H1 (cell line): ENCODE results near the gene OPN1SW. TPM values are rescaled to one million over a fixed set of nuclear protein-coding genes. Genes with fewer than 3 reads are reported as not detected.

Experiments used
- CTBP2 ChIP-seq: IDR thresholded peaks from 2 replicates; pipeline ENCODE4 v1.7.0; 2011; ENCODE audit warnings: borderline replicate concordance, mild to moderate bottlenecking, moderate library complexity, mixed read lengths, low read length; ENCODE audit not compliant: insufficient read depth, insufficient read length
- HDAC2 ChIP-seq, 2 experiments: fragments of 300-600 bp in 1 of 2; sonication (generic) in 1 of 2; IDR thresholded peaks; 2 replicates each; pipeline ENCODE4 v1.6.1; 2011 to 2012; ENCODE audit warnings: low read depth in 2 of 2, low read length in 2 of 2, mild to moderate bottlenecking in 2 of 2, moderate library complexity in 2 of 2, borderline replicate concordance in 1 of 2, inconsistent platforms in 1 of 2
- SIN3A ChIP-seq, 2 experiments: IDR thresholded peaks in 1 of 2; conservative IDR thresholded peaks in 1 of 2; 2 replicates each; pipeline ENCODE4 v1.6.1; 2011 to 2012; ENCODE audit warnings: low read length in 2 of 2, improper control_type of control experiment in 1 of 2, low read depth in 1 of 2, mild to moderate bottlenecking in 1 of 2
- SRF ChIP-seq: IDR thresholded peaks from 2 replicates; pipeline ENCODE4 v1.6.1; 2011; ENCODE audit warnings: mild to moderate bottlenecking, low read depth, low read length, moderate library complexity
- TAF7 ChIP-seq: optimal IDR thresholded peaks from 2 replicates; pipeline ENCODE3; 2011; ENCODE audit warnings: low read depth, mild to moderate bottlenecking, inconsistent platforms, low read length, moderate library complexity, borderline replicate concordance
- polyA plus RNA-seq, 7 experiments: library from polyadenylated mRNA; depleted of rRNA in 3 of 7; stranded (reverse) in 5 of 7; unstranded in 2 of 7; fragments of >200 nt in 5 of 7; fragments of 200-250 nt in 2 of 7; gene quantifications; 1 replicate in 5 of 7; 2 replicates in 1 of 7; 4 replicates in 1 of 7; pipeline versions ENCODE4 v1.2.1 to v1.2.3, GENCODE V29; 2011 to 2013; ENCODE audit warnings: missing spikeins in 2 of 7, mixed read lengths in 2 of 7
- total RNA-seq: library from RNA; stranded (reverse); fragmentation: NEBNext Ultra II Directional; extraction: Animal tissue kit (Norgen Biotek cat#: 25700); gene quantifications from 2 replicates; pipeline ENCODE4 v1.2.1, GENCODE V29; 2021
- TF ChIP-seq, protein P1 (sequence below): IDR thresholded peaks from 2 replicates; pipeline ENCODE4 v1.6.1; 2012; ENCODE audit warnings: inconsistent platforms

The OPN1SW gene
- total and polyA plus RNA-seq, 2 of the 8 experiments (the other 6 are each of a cell fraction or from before 2014, with no cell fraction given): not detected

GRCh38 chr7:128807191-128807590 lies 31.6 kb upstream of the OPN1SW start (continued):
- TF ChIP-seq HDAC2 (IDR thresholded peaks at IDR 0.05; ENCODE audit: borderline replicate concordance in 1 of 2, low read depth in 2 of 2, low read length in 2 of 2): no peak
- TF ChIP-seq CTBP2: no peak
- no peak for TF ChIP-seq SRF
- TF ChIP-seq TAF7: no peak
- no peak for TF ChIP-seq SIN3A (conservative IDR thresholded peaks at IDR 0.05 in 1 of 2, IDR thresholded peaks at IDR 0.05 in 1 of 2; ENCODE audit: low read depth in 1 of 2, low read length in 2 of 2)
- TF ChIP-seq, protein P1, sequence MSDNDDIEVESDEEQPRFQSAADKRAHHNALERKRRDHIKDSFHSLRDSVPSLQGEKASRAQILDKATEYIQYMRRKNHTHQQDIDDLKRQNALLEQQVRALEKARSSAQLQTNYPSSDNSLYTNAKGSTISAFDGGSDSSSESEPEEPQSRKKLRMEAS: no peak
